GM18873 (cell line): ENCODE data around the gene ERCC2.

Experiments used
- ATAC-seq: cut with Tn5 transposase; IDR thresholded peaks from one replicate; pipeline ENCODE4 v1.9.1; 2021; ENCODE audit warnings: mild to moderate bottlenecking, moderate library complexity, moderate number of reproducible peaks; ENCODE audit not compliant: unreplicated experiment, low FRiP score

ERCC2 gene

DNA sequence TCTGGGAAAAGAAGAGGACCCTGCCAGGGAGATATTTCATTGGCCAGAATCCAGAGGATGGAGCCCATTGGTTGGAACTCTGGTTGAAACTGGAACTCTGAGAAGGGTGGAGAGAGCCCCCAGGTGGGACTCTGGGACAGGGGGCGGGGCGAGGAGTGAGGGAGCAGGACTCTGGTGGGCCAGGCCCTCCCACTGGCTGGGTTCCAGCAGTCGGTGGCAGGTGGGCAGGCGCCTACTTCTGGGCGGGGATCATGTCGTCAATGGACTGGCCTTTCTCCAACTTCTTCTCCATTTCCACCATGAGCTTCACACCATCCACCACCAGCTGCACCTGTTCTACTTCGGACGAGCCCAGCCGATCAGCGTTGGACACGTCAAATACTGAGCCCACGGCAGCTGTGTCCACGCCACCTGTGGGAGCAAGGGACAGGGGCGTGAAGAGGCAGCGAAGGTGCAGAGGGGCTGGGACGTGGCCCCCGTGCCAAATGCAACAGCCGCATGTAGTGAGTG is 63.8 kb downstream of the ERCC2 start:
- no peak for ATAC-seq

DNA sequence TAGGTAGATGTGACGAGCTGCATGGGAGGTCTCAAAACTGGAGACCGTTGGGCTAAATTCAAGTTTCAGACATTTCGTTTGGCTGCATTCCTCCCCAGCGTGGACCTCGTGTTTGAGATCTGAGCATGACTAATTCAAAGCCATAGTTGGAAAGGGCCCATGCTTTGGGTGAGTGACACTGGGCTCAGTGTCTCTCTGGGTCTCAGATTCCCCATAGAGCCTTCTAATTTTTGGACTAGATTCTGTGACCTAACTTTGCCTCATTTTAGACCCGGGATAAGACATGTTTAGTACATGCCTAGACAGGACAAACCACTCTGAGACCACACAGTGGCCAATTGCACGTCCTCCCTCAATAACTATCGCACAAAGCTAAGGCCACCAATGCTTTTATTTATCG is 64.3 kb downstream of the ERCC2 start:
- no peak for ATAC-seq

DNA sequence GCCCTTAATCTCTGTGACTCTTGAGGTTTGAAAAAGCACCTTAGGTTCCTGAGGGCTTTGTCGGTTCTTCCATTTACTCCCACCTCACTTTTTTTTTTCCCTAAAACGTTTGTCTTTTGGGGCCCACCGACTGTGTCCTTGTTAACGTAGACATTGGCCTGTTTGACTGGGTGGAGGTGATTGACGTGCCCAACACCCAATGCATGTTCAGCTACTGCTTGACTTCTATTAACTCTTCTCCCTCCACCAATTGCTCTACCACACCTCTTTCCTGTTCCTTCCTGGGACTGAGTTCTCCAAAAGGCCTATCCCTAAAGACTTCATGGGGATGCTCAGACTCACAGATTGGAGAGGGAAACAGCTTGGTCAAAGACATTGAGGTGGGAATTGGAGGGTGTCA is 65.0 kb downstream of the ERCC2 start:
- ATAC-seq = no peak

DNA sequence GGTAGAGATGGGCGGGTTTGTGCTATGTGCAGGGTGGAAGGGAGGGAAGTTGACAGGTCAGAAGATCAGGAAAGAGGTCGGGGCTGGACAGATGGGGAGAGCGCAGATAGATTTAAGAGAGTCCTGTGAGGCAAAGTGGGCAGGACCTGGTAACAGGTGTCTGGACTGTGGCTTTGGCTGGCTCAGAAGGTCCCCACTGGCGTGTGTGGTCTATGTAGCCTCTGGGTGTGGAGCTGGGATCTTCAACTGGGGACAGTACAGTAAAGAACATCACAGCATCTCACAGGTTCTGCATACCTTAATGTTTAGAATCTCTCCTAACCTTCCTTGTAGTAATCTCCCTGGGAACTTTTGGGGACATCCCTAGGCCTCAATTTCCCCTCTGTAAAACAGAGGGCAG is 65.4 kb downstream of the ERCC2 start:
- ATAC-seq = no peak

DNA sequence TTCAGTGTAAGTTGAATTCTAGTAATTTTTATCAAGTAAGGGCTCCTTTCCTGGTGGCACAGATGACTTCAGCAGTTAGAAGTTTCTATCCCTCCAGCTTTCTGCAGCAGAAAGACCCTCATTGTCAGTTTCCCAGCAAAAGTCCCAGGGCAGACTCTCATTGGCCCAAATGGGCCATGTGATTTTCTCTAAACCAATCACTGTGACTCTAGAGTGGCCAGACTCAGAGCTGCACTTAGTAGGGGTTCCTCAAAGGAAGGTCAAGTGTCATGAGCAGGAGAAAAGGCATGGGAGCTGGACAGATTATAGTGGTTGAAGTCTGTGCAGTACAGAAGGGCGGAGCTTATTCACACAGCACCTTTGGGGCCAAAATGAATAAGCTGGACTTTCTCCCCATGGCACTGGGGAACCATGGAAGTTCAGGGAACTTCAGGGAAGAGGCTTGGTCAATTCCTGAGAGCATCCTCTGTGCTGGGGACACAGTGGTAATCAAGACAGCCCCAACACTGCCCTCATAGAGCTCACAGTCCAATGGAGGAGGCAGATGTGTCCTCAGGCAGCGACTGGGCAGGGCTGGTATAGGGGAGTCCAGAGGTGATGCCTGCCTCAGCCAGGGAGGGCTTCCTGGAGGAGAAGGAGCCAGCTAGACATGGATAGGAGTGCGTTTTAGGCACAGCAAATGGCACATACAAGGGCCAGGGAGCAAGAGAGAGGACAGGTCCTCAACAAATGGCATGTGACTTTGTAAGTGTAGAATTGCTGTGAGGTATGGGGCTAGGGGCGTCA is 66.0 kb downstream of the ERCC2 start:
- ATAC-seq = no peak

DNA sequence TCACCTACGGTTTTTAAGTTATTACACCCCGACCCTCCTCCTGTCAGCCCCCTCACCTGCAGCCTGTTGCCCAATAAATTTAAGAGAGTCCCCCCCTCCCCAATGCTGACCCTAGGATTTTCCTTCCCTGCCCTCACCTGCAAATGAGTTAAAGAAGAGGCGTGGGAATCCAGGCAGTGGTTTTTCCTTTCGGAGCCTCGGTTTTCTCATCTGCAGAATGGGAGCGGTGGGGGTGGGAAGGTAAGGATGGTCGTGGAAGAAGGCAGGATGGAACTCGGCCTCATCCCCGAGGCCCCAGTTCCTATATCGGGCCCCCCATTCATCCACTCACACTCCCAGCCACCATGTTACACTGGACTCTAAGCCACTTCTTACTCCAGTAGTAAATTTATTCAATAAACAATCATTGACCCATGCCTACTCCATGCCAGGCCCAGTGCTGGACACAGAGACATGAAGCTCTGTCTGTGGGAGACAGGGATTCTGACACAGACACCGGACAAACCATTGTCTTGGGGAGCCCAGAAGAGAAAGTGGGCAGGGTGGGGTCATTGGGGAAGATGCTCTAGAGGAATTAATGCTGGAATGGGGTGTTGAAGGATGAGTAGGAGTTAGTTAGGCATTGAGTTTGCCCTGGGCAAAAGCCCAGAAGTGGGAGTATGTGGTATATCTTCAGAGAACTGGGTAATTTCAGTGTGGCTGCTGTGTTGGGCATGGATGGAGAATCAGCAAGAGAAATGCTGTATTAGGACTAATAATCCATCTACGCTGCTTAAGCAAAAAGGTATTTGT is 66.9 kb downstream of the ERCC2 start:
- ATAC-seq = no peak

DNA sequence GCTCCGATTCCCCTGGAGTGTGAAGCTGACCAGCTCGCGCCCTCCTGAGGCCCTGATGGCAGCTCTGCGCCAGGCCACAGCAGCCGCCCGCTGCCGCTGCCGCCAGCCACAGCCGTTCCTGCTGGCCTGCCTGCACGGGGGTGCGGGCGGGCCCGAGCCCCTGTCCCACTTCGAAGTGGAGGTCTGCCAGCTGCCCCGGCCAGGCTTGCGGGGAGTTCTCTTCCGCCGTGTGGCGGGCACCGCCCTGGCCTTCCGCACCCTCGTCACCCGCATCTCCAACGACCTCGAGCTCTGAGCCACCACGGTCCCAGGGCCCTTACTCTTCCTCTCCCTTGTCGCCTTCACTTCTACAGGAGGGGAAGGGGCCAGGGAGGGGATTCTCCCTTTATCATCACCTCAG is 68.0 kb downstream of the ERCC2 start:
- ATAC-seq = no peak
